ENCODE data around the gene MLXIPL. TPM values are rescaled to one million over a fixed set of nuclear protein-coding genes. Genes with fewer than 3 reads are reported as not detected.
"Not testable (repeated sequence)": the region's sequence is repeated elsewhere in the genome, so short reads cannot be mapped to it uniquely, and the experiment has no call there.

MLXIPL gene
- total RNA-seq, 1 donor from 2014 or later, result 0.90 TPM

GRCh38 chr7:73668103-73668885 is 44.0 kb upstream of the MLXIPL start:
- no peak for TF ChIP-seq EZH2phosphoT487 (IDR thresholded peaks at IDR 0.05)
- TF ChIP-seq EZH2 (IDR thresholded peaks at IDR 0.05), result no peak
- TF ChIP-seq, protein P1, sequence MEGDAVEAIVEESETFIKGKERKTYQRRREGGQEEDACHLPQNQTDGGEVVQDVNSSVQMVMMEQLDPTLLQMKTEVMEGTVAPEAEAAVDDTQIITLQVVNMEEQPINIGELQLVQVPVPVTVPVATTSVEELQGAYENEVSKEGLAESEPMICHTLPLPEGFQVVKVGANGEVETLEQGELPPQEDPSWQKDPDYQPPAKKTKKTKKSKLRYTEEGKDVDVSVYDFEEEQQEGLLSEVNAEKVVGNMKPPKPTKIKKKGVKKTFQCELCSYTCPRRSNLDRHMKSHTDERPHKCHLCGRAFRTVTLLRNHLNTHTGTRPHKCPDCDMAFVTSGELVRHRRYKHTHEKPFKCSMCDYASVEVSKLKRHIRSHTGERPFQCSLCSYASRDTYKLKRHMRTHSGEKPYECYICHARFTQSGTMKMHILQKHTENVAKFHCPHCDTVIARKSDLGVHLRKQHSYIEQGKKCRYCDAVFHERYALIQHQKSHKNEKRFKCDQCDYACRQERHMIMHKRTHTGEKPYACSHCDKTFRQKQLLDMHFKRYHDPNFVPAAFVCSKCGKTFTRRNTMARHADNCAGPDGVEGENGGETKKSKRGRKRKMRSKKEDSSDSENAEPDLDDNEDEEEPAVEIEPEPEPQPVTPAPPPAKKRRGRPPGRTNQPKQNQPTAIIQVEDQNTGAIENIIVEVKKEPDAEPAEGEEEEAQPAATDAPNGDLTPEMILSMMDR (IDR thresholded peaks at IDR 0.05), result no peak
- Mint-ChIP-seq H3K27ac (peak overlapping the region; percentile 88), H3K4me3 (peak overlapping the region; percentile 96), H3K4me1 (peaks cover 26% of the 10 kb centered on the region), H3K36me3 (peaks cover 7% of the 10 kb centered on the region), H3K9me3 (peaks cover under 1% of the 10 kb centered on the region), H3K27me3 (ENCODE audit: insufficient read depth, low read depth) (peaks cover 9% of the 10 kb centered on the region)
- Histone ChIP-seq H3K4me1 (peaks cover 15% of the 10 kb centered on the region), H3K9me3 (ENCODE audit: low read depth) (peaks cover under 1% of the 10 kb centered on the region), H3K27me3 (no peaks in the 10 kb centered on the region), H2AFZ (replicated peaks) (peak overlapping the region; percentile 57), H3F3A (ENCODE audit: low read depth) (peaks cover 27% of the 10 kb centered on the region), H3K4me3 (peak overlapping the region; percentile 96), H3K36me3 (no peaks in the 10 kb centered on the region), H4K20me1 (ENCODE audit: low read depth) (peaks cover 18% of the 10 kb centered on the region), H3K79me2 (ENCODE audit: low read depth) (no peaks in the 10 kb centered on the region), H3K4me2 (peak overlapping the region; percentile 98), H3K27ac (no peak overlapping the region), H3K9ac (peak overlapping the region; percentile 79)
- DNase-seq (ENCODE audit: low spot score), result peak; percentile 66

- peak within 1 kb of the TSS; percentile 57 for H2AFZ ChIP-seq (replicated peaks)
- Mint-ChIP-seq H3K4me1 (peaks cover 26% of the 10 kb centered on the region), H3K27ac (peak within 1 kb of the TSS; percentile 88), H3K27me3 (ENCODE audit: insufficient read depth, low read depth) (peaks cover 9% of the 10 kb centered on the region), H3K36me3 (peaks cover 7% of the 10 kb centered on the region), H3K4me3 (peak within 1 kb of the TSS; percentile 96), H3K9me3 (peaks cover 4% of the 10 kb centered on the region)
- peaks cover 5% of the 10 kb centered on the region for H3K9me3 ChIP-seq (ENCODE audit: low read depth)
- no peaks in the 10 kb centered on the region for H3K79me2 ChIP-seq (ENCODE audit: low read depth)
- H4K20me1 ChIP-seq (ENCODE audit: low read depth), result peaks cover 18% of the 10 kb centered on the region
- H3K4me3 ChIP-seq, result peak within 1 kb of the TSS; percentile 96
- no peaks in the 10 kb centered on the region for H3K27me3 ChIP-seq
- peaks cover 30% of the 10 kb centered on the region for H3F3A ChIP-seq (ENCODE audit: low read depth)
- H3K9ac ChIP-seq, result peak within 1 kb of the TSS; percentile 79
- peaks cover 15% of the 10 kb centered on the region for H3K4me1 ChIP-seq
- DNase-seq (ENCODE audit: low spot score), result peak; percentile 98
- no peak within 1 kb of the TSS for H3K27ac ChIP-seq
- peak within 1 kb of the TSS; percentile 98 for H3K4me2 ChIP-seq
- no peak for TF ChIP-seq EZH2phosphoT487 (IDR thresholded peaks at IDR 0.05)
- no peak for TF ChIP-seq EZH2 (IDR thresholded peaks at IDR 0.05)
- TF ChIP-seq, protein P1 (IDR thresholded peaks at IDR 0.05), result peak; percentile 74
- no peaks in the 10 kb centered on the region for H3K36me3 ChIP-seq
These were observed 43.2 kb upstream of the MLXIPL start, which contains the start of gene VPS37D for GRCh38 chr7:73667344-73668102. VPS37D (plus strand) TSS chr7:73667831; CDS start chr7:73667959, 128 bp downstream.

DNA sequence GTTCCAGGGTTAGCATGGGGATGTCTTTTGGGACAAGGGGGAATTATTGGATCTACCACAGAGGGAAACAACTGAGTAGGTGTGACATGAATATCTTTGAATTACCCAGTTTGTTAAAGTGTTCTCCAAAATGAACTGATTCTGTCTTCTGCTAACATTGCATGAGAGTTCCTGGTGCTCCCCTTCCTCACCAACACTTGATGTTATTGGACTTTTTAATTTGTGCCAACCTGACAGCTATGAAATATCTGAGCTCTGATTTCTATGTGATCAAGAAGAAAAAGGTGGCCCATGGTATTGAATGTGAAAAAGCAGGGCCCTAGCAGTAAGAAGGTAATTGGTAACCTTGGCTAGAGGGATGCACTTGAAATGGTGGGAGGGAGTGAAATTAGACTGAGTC is 38.7 kb upstream of the MLXIPL start:
- no peaks in the 10 kb centered on the region for H3K79me2 ChIP-seq (ENCODE audit: low read depth)
- TF ChIP-seq, protein P1 (IDR thresholded peaks at IDR 0.05), result no peak
- TF ChIP-seq EZH2 (IDR thresholded peaks at IDR 0.05) (no peak), EZH2phosphoT487 (IDR thresholded peaks at IDR 0.05) (no peak)
- no peak overlapping the region for H3K4me3 ChIP-seq
- peaks cover 6% of the 10 kb centered on the region for H3K27me3 ChIP-seq
- no peak for DNase-seq (ENCODE audit: low spot score)
- peak overlapping the region; percentile 24 for H3K4me3 Mint-ChIP-seq
- H3K27ac ChIP-seq, result no peak overlapping the region
- H3K4me1 Mint-ChIP-seq, result peaks cover 14% of the 10 kb centered on the region
- H4K20me1 ChIP-seq (ENCODE audit: low read depth), result no peaks in the 10 kb centered on the region
- H3K4me2 ChIP-seq, result no peak overlapping the region
- H3K36me3 ChIP-seq, result no peaks in the 10 kb centered on the region
- H3K27ac Mint-ChIP-seq, result no peak overlapping the region
- H3K36me3 Mint-ChIP-seq, result no peaks in the 10 kb centered on the region
- H3K9me3 Mint-ChIP-seq, result peaks cover 7% of the 10 kb centered on the region
- peaks cover 17% of the 10 kb centered on the region for H3K27me3 Mint-ChIP-seq (ENCODE audit: insufficient read depth, low read depth)
- peaks cover 30% of the 10 kb centered on the region for H3F3A ChIP-seq (ENCODE audit: low read depth)
- H3K9me3 ChIP-seq (ENCODE audit: low read depth), result peaks cover 5% of the 10 kb centered on the region
- H3K9ac ChIP-seq, result no peak overlapping the region
- H3K4me1 ChIP-seq, result peaks cover 7% of the 10 kb centered on the region
- H2AFZ ChIP-seq (replicated peaks), result no peak overlapping the region

DNA sequence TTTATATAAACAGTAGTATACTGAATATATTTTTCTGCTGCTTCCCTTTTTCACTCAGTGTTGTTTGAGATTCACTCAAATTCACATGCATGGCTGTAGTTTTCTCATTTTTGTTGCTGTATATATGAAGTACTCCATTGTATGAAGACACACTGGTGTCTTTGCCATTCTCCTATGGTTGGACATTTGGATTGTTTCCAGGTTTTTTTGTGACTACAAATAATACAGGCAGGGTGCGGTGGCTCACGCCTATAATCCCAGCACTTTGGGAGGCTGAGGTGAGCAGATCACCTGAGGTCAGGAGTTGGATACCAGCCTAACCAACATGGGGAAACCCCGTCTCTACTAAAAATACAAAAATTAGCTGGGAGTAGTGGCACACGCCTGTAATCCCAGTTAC is 36.3 kb upstream of the MLXIPL start:
- H3K4me3 ChIP-seq; H4K20me1 ChIP-seq (ENCODE audit: low read depth); H3K9me3 ChIP-seq (ENCODE audit: low read depth); H3K9ac ChIP-seq; H3K27ac ChIP-seq; H3K36me3 ChIP-seq; H3K9me3 Mint-ChIP-seq; H3K4me2 ChIP-seq; H3K4me3 Mint-ChIP-seq; H3K36me3 Mint-ChIP-seq; H3K4me1 ChIP-seq; H2AFZ ChIP-seq (replicated peaks); H3K79me2 ChIP-seq (ENCODE audit: low read depth); H3K27me3 ChIP-seq; DNase-seq (ENCODE audit: low spot score): not testable (repeated sequence)
- peaks cover 19% of the 10 kb centered on the region for H3F3A ChIP-seq (ENCODE audit: low read depth)
- Mint-ChIP-seq H3K27ac (peak overlapping the region; percentile 63), H3K27me3 (ENCODE audit: insufficient read depth, low read depth) (peaks cover 12% of the 10 kb centered on the region), H3K4me1 (peaks cover 11% of the 10 kb centered on the region)

All from neural progenitor cell (in vitro differentiated cells).